ENCODE measurements around the gene SLC24A1.

- TF ChIP-seq CTCF (IDR thresholded peaks at IDR 0.05; ENCODE audit: borderline replicate concordance, extremely low read depth, low read length, poor library complexity, severe bottlenecking) (no peak), EZH2 (IDR thresholded peaks at IDR 0.05; ENCODE audit: borderline replicate concordance, low read depth, low read length, severe bottlenecking) (no peak)
Measured at GRCh38 chr15:65603559-65603958, 18.2 kb upstream of the SLC24A1 start.

Measured in DND-41 (cell line).